Measurements from ENCODE around the gene RCOR2.

GRCh38 chr11:63888170-63889086 lies 28.5 kb downstream of the RCOR2 start:
- no peak for TF ChIP-seq CTCF (IDR thresholded peaks at IDR 0.05; ENCODE audit: low read length)
- TF ChIP-seq EZH2 (optimal IDR thresholded peaks at IDR 0.05; ENCODE audit: low read depth, low read length), result no peak
